Liver (tissue), 9 donors: ENCODE measurements around the gene DPP4. TPM values are rescaled to one million over a fixed set of nuclear protein-coding genes. Genes with fewer than 3 reads are reported as not detected.

ENCODE experiments used
- DNase-seq: peaks from one replicate; pipeline ENCODE4 v3.0.0-alpha.2; 2017; ENCODE audit warnings: low spot score
- H3K27ac ChIP-seq, 2 donors: one replicate each; pipeline ENCODE4 v1.7.0; 2013; ENCODE audit warnings: inconsistent platforms in 2 of 2, low read length in 2 of 2, control low read depth in 1 of 2, low read depth in 1 of 2, mild to moderate bottlenecking in 1 of 2
- H3K27me3 ChIP-seq, 4 donors: one replicate each; pipeline versions ENCODE4 v1.6.1 to v1.7.0; 2013; ENCODE audit warnings: low read length in 3 of 4, inconsistent platforms in 1 of 4, mild to moderate bottlenecking in 1 of 4, moderate library complexity in 1 of 4; ENCODE audit not compliant: control insufficient read depth in 4 of 4, insufficient read depth in 4 of 4
- H3K36me3 ChIP-seq, 4 donors: one replicate each; pipeline versions ENCODE4 v1.6.1 to v1.7.0; 2013; ENCODE audit warnings: low read length in 3 of 4, mild to moderate bottlenecking in 3 of 4, low read depth in 1 of 4, moderate library complexity in 1 of 4; ENCODE audit not compliant: control insufficient read depth in 4 of 4, insufficient read depth in 3 of 4
- H3K4me1 ChIP-seq, 4 donors: one replicate each; pipeline versions ENCODE4 v1.6.1 to v1.7.0; 2013; ENCODE audit warnings: low read length in 3 of 4, mild to moderate bottlenecking in 3 of 4, moderate library complexity in 1 of 4; ENCODE audit not compliant: control insufficient read depth in 4 of 4, insufficient read depth in 4 of 4
- H3K4me3 ChIP-seq, 3 donors: one replicate each; pipeline versions ENCODE4 v1.6.1 to v1.7.0; 2013; ENCODE audit warnings: low read length in 3 of 3, control low read depth in 1 of 3, low read depth in 1 of 3, mild to moderate bottlenecking in 1 of 3
- H3K9ac ChIP-seq, 2 donors: one replicate each; pipeline ENCODE4 v1.7.0; 2013; ENCODE audit warnings: low read length in 2 of 2, mild to moderate bottlenecking in 2 of 2, moderate library complexity in 2 of 2, control low read depth in 1 of 2, low read depth in 1 of 2
- H3K9me3 ChIP-seq, 4 donors: one replicate each; pipeline versions ENCODE4 v1.6.1 to v1.7.0; 2013; ENCODE audit warnings: low read length in 3 of 4; ENCODE audit not compliant: control insufficient read depth in 4 of 4
- EGR1 ChIP-seq, 2 donors: IDR thresholded peaks; 2 replicates each; pipeline ENCODE4 v1.6.1; 2016 to 2018; ENCODE audit warnings: antibody characterized with exemption in 2 of 2, low read depth in 2 of 2
- FOXA1 ChIP-seq: IDR thresholded peaks from 2 replicates; pipeline ENCODE4 v1.6.1; 2016; ENCODE audit warnings: antibody characterized with exemption
- FOXA2 ChIP-seq: IDR thresholded peaks from 2 replicates; pipeline ENCODE4 v1.6.1; 2016; ENCODE audit warnings: antibody characterized with exemption
- HNF4G ChIP-seq: IDR thresholded peaks from 2 replicates; pipeline ENCODE4 v1.6.1; 2016; ENCODE audit warnings: antibody characterized with exemption
- JUND ChIP-seq, 2 donors: IDR thresholded peaks; 2 replicates each; pipeline ENCODE4 v1.6.1; 2016; ENCODE audit warnings: antibody characterized with exemption in 2 of 2
- RAD21 ChIP-seq, 2 donors: IDR thresholded peaks; 2 replicates each; pipeline ENCODE4 v1.6.1; 2016; ENCODE audit warnings: antibody characterized with exemption in 2 of 2, mild to moderate bottlenecking in 2 of 2
- RXRA ChIP-seq, 2 donors: IDR thresholded peaks; 2 replicates each; pipeline ENCODE4 v1.6.1; 2017 to 2018; ENCODE audit warnings: antibody characterized with exemption in 2 of 2, mild to moderate bottlenecking in 1 of 2
- SP1 ChIP-seq: IDR thresholded peaks from 2 replicates; pipeline ENCODE4 v1.6.1; 2018; ENCODE audit warnings: antibody characterized with exemption, mild to moderate bottlenecking
- TAF1 ChIP-seq: conservative IDR thresholded peaks from 2 replicates; pipeline ENCODE4 v1.6.1; 2016; ENCODE audit warnings: antibody characterized with exemption, mild to moderate bottlenecking
- YY1 ChIP-seq: IDR thresholded peaks from 2 replicates; pipeline ENCODE4 v1.6.1; 2016; ENCODE audit warnings: antibody characterized with exemption, mild to moderate bottlenecking
- WGBS: extraction: QIAGEN DNeasy Blood & Tissue Kit; methylation state at CpG from one replicate; pipeline ENCODE4 v1.1.7; 2013; 5-methylcytosine and 5-hydroxymethylcytosine counted together
- polyA plus RNA-seq, 2 donors: library from polyadenylated mRNA; stranded (reverse) in 1 of 2; unstranded in 1 of 2; fragments of 200-250 nt in 1 of 2; fragments of >200 nt in 1 of 2; fragmentation: Nextera tagmentation in 1 of 2; extraction: Ambion mirVana in 1 of 2; gene quantifications; one replicate each; pipeline versions ENCODE4 v1.2.1 to v1.2.3, GENCODE V29; 2013 to 2015
- total RNA-seq, 2 donors: library from RNA; depleted of rRNA; stranded (reverse); fragments of >200 nt; gene quantifications; one replicate each; pipeline ENCODE4 v1.2.3, GENCODE V29; 2014
- TF ChIP-seq, protein P1 (sequence below): fragments of 150-350 bp; IDR thresholded peaks from 2 replicates; pipeline ENCODE4 v1.5.1; 2017; ENCODE audit warnings: improper control_type of control experiment, low read depth, low read length; ENCODE audit not compliant: missing input control
- TF ChIP-seq, protein P2 (sequence below): IDR thresholded peaks from 2 replicates; pipeline ENCODE4 v1.6.1; 2016; ENCODE audit warnings: antibody characterized with exemption
- TF ChIP-seq, protein P3 (sequence below): IDR thresholded peaks from 2 replicates; pipeline ENCODE4 v1.6.1; 2016; ENCODE audit warnings: antibody characterized with exemption
- TF ChIP-seq, protein P4 (sequence below): IDR thresholded peaks from 2 replicates; pipeline ENCODE4 v1.6.1; 2016; ENCODE audit warnings: antibody characterized with exemption
- TF ChIP-seq, protein P5 (sequence below): IDR thresholded peaks from 2 replicates; pipeline ENCODE4 v1.6.1; 2016; ENCODE audit warnings: antibody characterized with exemption, mild to moderate bottlenecking
- donor health status: healthy.
- donor health status: healthy.
- donor health status: healthy.
- donor health status: healthy.
- donor health status: healthy.

Gene DPP4
- total and polyA plus RNA-seq, 4 donors = 9.6 to 30.1 (median 13.5) TPM

DNA sequence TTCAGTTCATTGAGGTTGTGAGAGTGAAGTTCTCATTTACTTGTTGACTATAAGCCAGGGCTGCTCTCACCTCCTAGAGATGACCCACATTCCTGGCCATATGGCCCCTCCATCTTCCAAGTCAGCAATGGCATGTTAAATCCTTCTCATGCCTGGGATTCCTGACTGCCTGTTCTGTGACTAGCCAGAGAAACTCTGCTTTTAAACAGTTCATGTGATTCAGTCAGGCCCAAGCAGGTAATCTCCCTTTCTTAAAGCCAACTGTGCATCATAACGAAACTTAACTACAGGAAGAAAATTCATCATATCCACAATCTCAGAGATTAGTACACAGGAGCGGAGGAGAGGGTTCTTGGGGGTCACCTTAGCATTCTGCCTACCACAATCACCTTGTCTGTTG is 11.5 kb downstream of the DPP4 start:
- Histone ChIP-seq H3K4me1 (no peaks in the 10 kb centered on the region), H3K4me3 (no peak overlapping the region), H3K27me3 (no peaks in the 10 kb centered on the region), H3K9ac (no peak overlapping the region), H3K36me3 (no peaks in the 10 kb centered on the region), H3K27ac (no peak overlapping the region), H3K9me3 (peaks cover 0 to 1% (median under 1%) of the 10 kb centered on the region in 4 donors)
- TF ChIP-seq TAF1 (no peak), FOXA1 (no peak), JUND (IDR thresholded peaks at IDR 0.05) (no peak), RXRA (IDR thresholded peaks at IDR 0.05) (no peak), EGR1 (IDR thresholded peaks at IDR 0.05; ENCODE audit: low read depth in 2 of 2) (no peak), RAD21 (IDR thresholded peaks at IDR 0.05) (no peak), YY1 (no peak), SP1 (no peak), HNF4G (no peak), FOXA2 (no peak)
- TF ChIP-seq, protein P1, sequence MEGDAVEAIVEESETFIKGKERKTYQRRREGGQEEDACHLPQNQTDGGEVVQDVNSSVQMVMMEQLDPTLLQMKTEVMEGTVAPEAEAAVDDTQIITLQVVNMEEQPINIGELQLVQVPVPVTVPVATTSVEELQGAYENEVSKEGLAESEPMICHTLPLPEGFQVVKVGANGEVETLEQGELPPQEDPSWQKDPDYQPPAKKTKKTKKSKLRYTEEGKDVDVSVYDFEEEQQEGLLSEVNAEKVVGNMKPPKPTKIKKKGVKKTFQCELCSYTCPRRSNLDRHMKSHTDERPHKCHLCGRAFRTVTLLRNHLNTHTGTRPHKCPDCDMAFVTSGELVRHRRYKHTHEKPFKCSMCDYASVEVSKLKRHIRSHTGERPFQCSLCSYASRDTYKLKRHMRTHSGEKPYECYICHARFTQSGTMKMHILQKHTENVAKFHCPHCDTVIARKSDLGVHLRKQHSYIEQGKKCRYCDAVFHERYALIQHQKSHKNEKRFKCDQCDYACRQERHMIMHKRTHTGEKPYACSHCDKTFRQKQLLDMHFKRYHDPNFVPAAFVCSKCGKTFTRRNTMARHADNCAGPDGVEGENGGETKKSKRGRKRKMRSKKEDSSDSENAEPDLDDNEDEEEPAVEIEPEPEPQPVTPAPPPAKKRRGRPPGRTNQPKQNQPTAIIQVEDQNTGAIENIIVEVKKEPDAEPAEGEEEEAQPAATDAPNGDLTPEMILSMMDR = no peak
- TF ChIP-seq, protein P2, sequence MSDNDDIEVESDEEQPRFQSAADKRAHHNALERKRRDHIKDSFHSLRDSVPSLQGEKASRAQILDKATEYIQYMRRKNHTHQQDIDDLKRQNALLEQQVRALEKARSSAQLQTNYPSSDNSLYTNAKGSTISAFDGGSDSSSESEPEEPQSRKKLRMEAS = no peak
- TF ChIP-seq, protein P3, sequence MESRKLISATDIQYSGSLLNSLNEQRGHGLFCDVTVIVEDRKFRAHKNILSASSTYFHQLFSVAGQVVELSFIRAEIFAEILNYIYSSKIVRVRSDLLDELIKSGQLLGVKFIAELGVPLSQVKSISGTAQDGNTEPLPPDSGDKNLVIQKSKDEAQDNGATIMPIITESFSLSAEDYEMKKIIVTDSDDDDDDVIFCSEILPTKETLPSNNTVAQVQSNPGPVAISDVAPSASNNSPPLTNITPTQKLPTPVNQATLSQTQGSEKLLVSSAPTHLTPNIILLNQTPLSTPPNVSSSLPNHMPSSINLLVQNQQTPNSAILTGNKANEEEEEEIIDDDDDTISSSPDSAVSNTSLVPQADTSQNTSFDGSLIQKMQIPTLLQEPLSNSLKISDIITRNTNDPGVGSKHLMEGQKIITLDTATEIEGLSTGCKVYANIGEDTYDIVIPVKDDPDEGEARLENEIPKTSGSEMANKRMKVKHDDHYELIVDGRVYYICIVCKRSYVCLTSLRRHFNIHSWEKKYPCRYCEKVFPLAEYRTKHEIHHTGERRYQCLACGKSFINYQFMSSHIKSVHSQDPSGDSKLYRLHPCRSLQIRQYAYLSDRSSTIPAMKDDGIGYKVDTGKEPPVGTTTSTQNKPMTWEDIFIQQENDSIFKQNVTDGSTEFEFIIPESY = no peak
- TF ChIP-seq, protein P4, sequence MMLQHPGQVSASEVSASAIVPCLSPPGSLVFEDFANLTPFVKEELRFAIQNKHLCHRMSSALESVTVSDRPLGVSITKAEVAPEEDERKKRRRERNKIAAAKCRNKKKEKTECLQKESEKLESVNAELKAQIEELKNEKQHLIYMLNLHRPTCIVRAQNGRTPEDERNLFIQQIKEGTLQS = no peak
- TF ChIP-seq, protein P5, sequence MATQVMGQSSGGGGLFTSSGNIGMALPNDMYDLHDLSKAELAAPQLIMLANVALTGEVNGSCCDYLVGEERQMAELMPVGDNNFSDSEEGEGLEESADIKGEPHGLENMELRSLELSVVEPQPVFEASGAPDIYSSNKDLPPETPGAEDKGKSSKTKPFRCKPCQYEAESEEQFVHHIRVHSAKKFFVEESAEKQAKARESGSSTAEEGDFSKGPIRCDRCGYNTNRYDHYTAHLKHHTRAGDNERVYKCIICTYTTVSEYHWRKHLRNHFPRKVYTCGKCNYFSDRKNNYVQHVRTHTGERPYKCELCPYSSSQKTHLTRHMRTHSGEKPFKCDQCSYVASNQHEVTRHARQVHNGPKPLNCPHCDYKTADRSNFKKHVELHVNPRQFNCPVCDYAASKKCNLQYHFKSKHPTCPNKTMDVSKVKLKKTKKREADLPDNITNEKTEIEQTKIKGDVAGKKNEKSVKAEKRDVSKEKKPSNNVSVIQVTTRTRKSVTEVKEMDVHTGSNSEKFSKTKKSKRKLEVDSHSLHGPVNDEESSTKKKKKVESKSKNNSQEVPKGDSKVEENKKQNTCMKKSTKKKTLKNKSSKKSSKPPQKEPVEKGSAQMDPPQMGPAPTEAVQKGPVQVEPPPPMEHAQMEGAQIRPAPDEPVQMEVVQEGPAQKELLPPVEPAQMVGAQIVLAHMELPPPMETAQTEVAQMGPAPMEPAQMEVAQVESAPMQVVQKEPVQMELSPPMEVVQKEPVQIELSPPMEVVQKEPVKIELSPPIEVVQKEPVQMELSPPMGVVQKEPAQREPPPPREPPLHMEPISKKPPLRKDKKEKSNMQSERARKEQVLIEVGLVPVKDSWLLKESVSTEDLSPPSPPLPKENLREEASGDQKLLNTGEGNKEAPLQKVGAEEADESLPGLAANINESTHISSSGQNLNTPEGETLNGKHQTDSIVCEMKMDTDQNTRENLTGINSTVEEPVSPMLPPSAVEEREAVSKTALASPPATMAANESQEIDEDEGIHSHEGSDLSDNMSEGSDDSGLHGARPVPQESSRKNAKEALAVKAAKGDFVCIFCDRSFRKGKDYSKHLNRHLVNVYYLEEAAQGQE = no peak
- WGBS = 88% methylated on average over 2 of the region's 2 CpGs
- DNase-seq = no peak

DNA sequence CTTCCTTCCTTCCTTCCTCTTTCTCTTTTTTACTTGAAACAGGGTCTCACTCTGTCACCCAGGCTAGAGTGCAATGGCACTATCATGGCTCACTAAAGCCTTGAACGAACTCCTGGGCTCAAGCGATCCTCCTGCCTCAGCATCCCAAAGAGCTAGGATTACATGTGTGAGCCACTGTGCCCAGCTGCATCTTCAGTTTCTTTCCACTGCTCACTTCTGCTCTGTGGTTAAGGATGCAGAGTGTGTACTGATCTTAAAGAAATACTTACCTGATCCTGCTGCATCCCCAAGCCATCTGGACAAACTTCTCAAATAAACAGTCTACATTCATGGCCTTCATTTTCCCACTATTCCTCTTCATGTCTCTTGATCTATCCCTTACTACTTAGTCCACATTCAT is 13.0 kb downstream of the DPP4 start:
- Histone ChIP-seq H3K36me3 (peaks cover 0 to 4% (median under 1%) of the 10 kb centered on the region in 4 donors), H3K27ac (no peak overlapping the region), H3K27me3 (no peaks in the 10 kb centered on the region), H3K9ac (no peak overlapping the region), H3K4me3 (no peak overlapping the region), H3K4me1 (no peaks in the 10 kb centered on the region), H3K9me3 (peaks cover 3 to 11% (median 8%) of the 10 kb centered on the region in 4 donors)
- no peak for DNase-seq
- WGBS = 95% methylated on average over 2 of the region's 2 CpGs
- TF ChIP-seq, protein P2 = no peak
- no peak for TF ChIP-seq HNF4G
- TF ChIP-seq, protein P3 = no peak
- TF ChIP-seq FOXA2 = no peak
- TF ChIP-seq RAD21 (IDR thresholded peaks at IDR 0.05) = no peak
- TF ChIP-seq, protein P5 = no peak
- no peak for TF ChIP-seq EGR1 (IDR thresholded peaks at IDR 0.05; ENCODE audit: low read depth in 2 of 2)
- TF ChIP-seq, protein P1 = no peak
